GM21367 (cell line): ENCODE measurements around the gene CENPQ.

Experiments used
- ATAC-seq: cut with Tn5 transposase; IDR thresholded peaks from one replicate; pipeline ENCODE4 v1.9.1; 2021; ENCODE audit not compliant: unreplicated experiment

The CENPQ gene

GRCh38 chr6:49504666-49505065 is 41.5 kb downstream of the CENPQ start:
- no peak for ATAC-seq

- no peak for ATAC-seq
Measured at GRCh38 chr6:49506569-49507111, 43.5 kb downstream of the CENPQ start.

- ATAC-seq = no peak
Measured at GRCh38 chr6:49509342-49509741, 46.2 kb downstream of the CENPQ start.

DNA sequence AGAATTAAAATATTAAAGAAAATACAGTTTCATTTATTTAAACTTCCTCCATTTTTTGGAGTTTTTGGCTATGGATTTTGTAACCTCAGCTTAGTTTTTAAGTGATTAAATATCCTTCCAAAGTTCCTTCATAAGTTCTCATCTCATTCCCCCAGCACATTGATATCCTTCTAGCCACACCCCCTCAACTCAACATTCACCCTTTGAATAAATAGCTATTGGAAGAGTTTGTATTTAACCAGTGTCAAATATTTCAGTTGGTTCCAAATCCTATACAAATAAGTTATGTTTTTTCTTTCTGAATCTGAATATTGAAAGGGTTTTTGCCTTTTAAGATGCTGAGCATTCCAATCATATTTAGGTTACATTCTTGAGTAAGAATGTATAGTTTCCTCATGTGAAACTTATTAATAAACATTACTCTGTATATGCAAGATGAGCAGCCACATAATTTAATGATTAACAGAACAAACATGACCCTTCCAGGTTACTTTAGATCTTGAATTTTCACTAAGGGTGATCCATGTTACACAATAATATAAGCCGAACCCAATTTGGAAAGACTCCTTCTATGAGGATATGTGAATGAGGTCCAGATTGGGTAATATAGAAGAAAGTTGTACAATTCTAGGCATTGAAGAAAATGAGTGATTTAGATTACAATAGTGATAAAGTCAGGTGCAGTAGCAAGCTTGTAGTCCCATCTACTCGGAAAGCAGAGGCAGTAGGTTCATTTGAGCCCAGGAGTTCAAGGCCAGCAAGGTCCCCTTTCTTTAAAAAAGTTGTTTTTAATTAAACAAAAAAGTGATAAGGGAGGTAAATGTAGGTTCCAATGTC is 50.2 kb downstream of the CENPQ start:
- no peak for ATAC-seq

DNA sequence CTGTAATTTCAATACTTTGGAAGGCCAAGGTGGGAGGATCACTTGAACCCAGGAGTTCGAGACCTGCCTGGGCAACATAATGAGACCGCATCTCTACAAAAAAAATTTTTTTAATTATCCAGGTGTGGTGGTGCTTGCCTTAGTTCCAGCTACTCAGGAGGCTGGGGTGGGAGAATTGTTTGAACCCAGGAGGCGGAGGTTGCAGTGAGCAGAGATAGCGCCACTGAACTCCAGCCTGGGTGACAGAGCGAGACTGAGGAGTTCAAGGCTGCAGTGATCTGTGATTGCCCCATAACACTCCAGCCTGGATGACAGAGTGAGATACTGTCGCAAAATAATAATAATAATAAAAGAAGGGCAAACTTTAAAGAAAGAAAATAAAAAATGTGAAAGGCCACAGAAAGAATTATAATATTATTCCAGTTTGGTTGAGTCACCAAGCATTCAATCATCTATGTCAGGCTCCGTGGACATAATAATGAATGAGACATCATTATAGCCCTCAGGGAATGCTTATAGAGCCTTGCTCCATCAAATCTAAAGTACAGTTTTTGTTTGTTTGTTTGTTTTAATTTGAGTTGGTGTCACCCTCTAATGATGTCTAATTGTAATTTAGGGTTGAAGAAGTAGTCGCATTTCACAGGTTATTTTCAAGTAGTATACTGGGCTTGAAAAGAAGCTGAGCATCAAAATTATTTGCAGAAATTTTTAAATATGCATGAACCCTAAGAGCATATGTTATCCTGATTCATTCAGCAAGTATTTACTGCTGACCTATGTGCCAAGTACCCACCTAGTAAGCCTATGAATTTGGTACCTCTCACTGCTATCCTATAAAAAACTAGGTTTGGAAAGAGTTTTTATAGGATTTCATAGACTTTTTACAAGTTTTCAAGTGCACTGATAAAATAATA is 51.7 kb downstream of the CENPQ start:
- no peak for ATAC-seq

DNA sequence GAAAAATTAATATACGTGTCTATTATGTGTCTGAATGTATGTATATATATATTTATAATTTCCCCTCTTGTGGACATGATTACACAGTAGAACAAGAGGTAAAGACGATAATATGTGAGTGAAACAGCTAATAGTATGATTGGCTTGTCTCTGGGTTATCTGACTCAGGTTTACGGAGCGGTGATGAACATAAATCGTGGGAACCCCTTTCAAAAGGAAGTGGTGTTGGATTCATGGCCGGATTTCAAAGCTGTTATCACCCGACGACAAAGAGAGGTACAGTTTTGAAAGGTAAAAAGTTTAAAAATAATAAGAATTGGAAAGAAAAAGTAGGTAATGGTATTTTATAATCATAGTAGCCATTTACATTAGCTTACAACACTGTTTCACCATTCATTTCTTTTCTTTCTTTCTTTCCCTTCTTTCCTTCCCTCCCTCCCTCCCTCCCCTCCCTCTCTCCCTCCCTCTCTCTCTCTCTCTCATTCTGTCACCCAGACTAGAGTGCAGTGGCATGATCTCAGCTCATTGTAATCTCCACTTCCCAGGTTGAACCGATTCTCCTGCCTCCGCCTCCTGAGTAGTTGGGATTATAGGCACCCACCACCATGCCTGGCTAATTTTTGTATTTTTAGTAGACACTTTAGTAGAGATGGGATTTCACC is 52.4 kb downstream of the CENPQ start:
- no peak for ATAC-seq

GRCh38 chr6:49516147-49516505 is 53.0 kb downstream of the CENPQ start:
- ATAC-seq = no peak

DNA sequence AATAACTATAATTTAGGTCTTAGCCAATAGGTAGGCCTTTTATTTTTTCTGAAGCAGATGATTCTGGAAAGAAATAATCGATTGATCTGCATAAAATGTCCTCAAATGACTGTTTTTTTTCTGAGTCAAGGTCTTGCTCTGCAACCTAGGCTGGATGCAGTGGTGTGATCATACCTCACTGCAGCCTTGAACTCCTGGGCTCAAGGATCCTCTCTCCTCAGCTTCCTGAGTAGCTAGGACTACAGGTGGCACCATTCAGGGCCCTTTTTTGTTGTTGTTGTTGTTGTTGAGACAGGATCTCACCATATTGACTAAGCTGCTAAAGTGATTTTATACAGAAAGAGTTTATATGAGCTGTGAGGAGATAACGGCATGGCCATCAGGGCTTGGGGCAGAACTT is 54.7 kb downstream of the CENPQ start:
- no peak for ATAC-seq

DNA sequence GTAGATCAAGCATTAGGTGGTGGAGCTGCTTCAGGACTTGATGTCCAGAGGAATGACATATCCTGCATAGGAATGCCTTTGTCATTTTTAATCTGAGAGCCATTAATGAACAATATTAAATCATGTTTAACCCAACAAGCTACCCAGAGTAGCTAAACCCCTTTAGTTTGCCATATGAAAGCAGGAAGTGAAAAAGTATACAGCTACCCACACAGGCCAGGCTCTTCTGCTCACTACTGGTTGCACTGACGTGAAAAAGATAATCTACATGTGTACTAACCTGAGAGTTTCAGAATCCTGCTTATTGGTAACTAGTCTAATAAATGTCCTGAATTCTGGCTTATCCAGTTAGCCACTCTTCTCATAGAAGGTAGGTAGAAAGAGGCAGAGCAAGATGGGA is 56.5 kb downstream of the CENPQ start:
- ATAC-seq = peak; percentile 87

- ATAC-seq = no peak
Measured at GRCh38 chr6:49522710-49523593, 59.8 kb downstream of the CENPQ start.

- no peak for ATAC-seq
Measured at GRCh38 chr6:49523901-49524300, 60.7 kb downstream of the CENPQ start.

DNA sequence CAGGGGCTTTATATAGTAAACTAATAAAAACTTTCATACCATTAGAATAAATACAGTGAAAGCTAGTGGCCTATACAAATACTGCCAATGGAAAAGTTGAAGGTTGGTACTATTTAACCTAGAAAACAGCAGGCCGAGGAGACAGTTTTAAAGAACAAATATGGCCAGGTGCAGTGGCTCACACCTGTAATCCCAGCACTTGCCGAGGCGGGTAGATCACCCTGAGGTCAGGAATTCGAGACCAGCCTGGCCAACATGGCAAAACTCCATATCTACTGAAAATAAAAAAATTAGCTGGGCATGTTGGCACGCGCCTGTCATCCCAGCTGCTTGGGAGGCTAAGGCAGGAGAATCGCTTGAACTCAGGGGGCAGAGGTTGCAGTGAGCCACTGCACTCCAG is 61.4 kb downstream of the CENPQ start:
- ATAC-seq = no peak

DNA sequence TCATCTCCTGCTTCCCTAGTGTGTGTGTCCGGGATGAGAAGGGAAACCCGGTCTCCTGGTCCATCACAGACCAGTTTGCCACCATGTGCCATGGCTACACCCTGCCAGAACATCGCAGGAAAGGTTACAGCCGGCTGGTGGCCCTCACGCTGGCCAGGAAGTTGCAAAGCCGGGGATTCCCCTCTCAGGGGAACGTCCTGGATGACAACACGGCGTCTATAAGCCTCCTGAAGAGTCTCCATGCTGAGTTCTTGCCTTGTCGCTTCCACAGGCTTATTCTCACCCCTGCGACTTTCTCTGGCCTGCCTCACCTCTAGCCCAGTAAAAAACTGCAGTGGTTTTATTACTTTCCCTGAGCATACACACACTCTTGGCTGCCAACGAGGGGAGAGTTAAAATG is 63.4 kb downstream of the CENPQ start:
- no peak for ATAC-seq

DNA sequence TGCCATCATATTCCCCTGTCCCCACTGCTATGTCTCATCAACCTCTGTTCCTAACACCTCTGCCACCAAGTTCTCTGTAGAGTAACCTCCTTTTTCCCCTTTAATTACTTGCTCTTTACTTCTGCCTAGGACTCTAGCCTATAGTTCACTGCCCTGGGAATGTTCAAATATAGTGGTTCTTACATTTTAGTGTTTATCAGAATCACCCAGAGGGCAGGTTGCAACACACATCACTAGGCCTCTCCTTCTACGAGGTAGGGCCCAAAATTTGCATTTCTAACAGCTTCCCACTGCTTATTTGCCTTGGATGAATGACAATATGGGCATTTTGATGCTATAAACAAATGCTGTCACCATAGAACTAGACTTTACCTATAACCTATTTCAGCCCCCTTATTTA is 64.2 kb downstream of the CENPQ start:
- ATAC-seq = no peak

DNA sequence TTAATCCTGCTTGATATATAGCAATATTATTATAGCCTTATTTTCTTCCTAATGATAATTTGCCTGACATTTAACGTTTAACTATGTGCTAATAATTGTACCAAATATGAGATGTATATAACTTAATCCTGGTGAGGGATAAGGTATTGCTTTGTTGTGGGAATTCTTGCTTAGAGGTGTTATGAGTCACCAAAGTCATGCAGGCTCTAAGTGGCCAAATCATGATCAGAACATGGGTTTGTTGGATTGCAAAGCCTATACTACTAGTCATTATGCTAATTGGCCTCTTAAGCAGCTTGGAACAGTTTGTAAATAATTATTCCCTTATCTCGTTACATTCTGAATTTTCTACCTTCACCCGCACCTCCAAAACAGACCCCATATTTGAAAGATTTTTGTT is 65.4 kb downstream of the CENPQ start:
- ATAC-seq = no peak

- no peak for ATAC-seq
Measured at GRCh38 chr6:49530141-49530776, 67.1 kb downstream of the CENPQ start.

DNA sequence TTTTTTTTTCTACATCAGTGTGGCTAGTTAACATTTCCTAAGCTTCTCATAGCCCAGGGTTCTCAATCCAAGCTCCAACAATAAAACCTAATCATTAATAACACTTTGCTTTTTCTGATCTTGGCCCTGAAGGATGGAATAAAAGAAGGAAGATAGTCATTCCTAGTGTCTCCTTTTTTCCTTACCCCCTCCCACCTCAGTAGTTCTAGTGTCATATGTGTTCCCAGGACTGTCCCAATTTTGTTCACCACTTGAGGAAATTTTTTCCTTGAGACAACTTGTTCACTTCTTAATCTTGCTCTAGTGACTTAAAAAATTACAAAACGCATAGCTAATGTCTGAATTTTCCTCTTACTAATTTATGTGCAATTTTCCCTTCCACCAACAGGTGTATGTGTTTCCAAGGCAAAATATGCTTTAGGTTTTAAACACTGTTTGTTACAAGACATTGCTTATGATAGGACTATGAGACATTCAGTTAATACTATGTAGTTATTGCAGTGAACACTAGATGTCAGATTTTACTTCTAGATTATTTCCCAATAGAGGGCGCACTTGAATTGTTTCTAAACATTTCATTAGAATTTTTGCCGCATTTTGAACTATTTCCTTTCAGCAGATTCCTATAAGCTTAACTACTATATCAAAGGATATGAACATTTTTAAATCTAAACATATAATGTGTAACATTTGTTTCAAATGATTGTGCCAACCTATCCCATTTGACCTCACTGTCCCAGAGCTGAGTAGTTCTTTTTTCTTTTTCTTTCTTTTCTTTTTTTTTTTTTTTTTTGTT is 68.8 kb downstream of the CENPQ start:
- ATAC-seq = peak; percentile 96

DNA sequence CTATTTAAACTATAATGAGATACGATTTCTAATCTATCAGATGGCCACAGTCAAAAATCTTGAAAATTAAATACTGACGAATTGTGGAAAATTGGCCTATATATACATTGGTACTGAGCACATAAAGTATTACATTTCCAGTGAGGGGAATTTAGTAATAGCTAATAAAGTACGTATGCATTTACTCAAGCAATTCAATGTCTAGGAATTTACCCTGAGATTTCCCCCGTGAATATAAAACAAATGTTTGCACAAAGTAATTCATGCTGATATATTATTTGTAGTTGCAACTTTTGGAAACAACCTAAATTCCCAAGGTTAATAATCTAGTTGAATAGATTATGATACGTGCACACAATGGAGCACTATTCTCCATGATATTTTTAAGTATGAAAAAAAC is 72.6 kb downstream of the CENPQ start:
- no peak for ATAC-seq

GRCh38 chr6:49539102-49539501 is 75.9 kb downstream of the CENPQ start:
- no peak for ATAC-seq
